ENCODE data around the gene TCF7L2.

TCF7L2 gene

GRCh38 chr10:113078282-113078907 lies 128.3 kb downstream of the TCF7L2 start:
- ATAC-seq: no peak
- TF ChIP-seq TCF4 (CRISPR knock-in tag; IDR thresholded peaks at IDR 0.05; ENCODE audit: borderline replicate concordance) (no peak), ESRRG (CRISPR knock-in tag; IDR thresholded peaks at IDR 0.05) (no peak)

- TF ChIP-seq GLIS3 (CRISPR knock-in tag; IDR thresholded peaks at IDR 0.05): no peak
- TF ChIP-seq CREB5 (CRISPR knock-in tag; IDR thresholded peaks at IDR 0.05; ENCODE audit: low read depth): no peak
- TF ChIP-seq TCF4 (CRISPR knock-in tag; IDR thresholded peaks at IDR 0.05; ENCODE audit: borderline replicate concordance): no peak
- no peak for TF ChIP-seq CSDC2 (CRISPR knock-in tag; IDR thresholded peaks at IDR 0.05)
- TF ChIP-seq ZNF70 (CRISPR knock-in tag; IDR thresholded peaks at IDR 0.05): no peak
- no peak for TF ChIP-seq ISL1 (CRISPR knock-in tag; IDR thresholded peaks at IDR 0.05)
- no peak for TF ChIP-seq OSR1 (CRISPR knock-in tag; IDR thresholded peaks at IDR 0.05)
- no peak for TF ChIP-seq POU6F1 (CRISPR knock-in tag; IDR thresholded peaks at IDR 0.05; ENCODE audit: borderline replicate concordance, low read depth)
- TF ChIP-seq SNAI2 (CRISPR knock-in tag; IDR thresholded peaks at IDR 0.05): no peak
- no peak for TF ChIP-seq PPARA (CRISPR knock-in tag; IDR thresholded peaks at IDR 0.05; ENCODE audit: borderline replicate concordance)
- no peak for TF ChIP-seq RARB (CRISPR knock-in tag; IDR thresholded peaks at IDR 0.05)
- no peak for TF ChIP-seq BACH2 (CRISPR knock-in tag; IDR thresholded peaks at IDR 0.05; ENCODE audit: borderline replicate concordance)
- TF ChIP-seq ZC3H10 (CRISPR knock-in tag; IDR thresholded peaks at IDR 0.05): no peak
- ATAC-seq: no peak
These were observed 130.2 kb downstream of the TCF7L2 start for GRCh38 chr10:113080061-113080924.

GRCh38 chr10:113080925-113081229 lies 130.8 kb downstream of the TCF7L2 start:
- no peak for ATAC-seq
- no peak for TF ChIP-seq POU6F1 (CRISPR knock-in tag; IDR thresholded peaks at IDR 0.05; ENCODE audit: borderline replicate concordance, low read depth)
- TF ChIP-seq ZNF70 (CRISPR knock-in tag; IDR thresholded peaks at IDR 0.05): no peak
- TF ChIP-seq CSRNP3 (CRISPR knock-in tag; IDR thresholded peaks at IDR 0.05): no peak
- TF ChIP-seq TSHZ2 (CRISPR knock-in tag; IDR thresholded peaks at IDR 0.05): no peak
- no peak for TF ChIP-seq SNAI2 (CRISPR knock-in tag; IDR thresholded peaks at IDR 0.05)
- no peak for TF ChIP-seq TCF4 (CRISPR knock-in tag; IDR thresholded peaks at IDR 0.05; ENCODE audit: borderline replicate concordance)
- TF ChIP-seq RARB (CRISPR knock-in tag; IDR thresholded peaks at IDR 0.05): no peak
- no peak for TF ChIP-seq TOX (CRISPR knock-in tag; IDR thresholded peaks at IDR 0.05; ENCODE audit: borderline replicate concordance)
- TF ChIP-seq ZC3H10 (CRISPR knock-in tag; IDR thresholded peaks at IDR 0.05): no peak
- TF ChIP-seq CREB5 (CRISPR knock-in tag; IDR thresholded peaks at IDR 0.05; ENCODE audit: low read depth): no peak
- TF ChIP-seq OSR1 (CRISPR knock-in tag; IDR thresholded peaks at IDR 0.05): no peak
- TF ChIP-seq PPARA (CRISPR knock-in tag; IDR thresholded peaks at IDR 0.05; ENCODE audit: borderline replicate concordance): no peak
- TF ChIP-seq PATZ1 (CRISPR knock-in tag; IDR thresholded peaks at IDR 0.05; ENCODE audit: borderline replicate concordance): no peak
- TF ChIP-seq ARNTL (CRISPR knock-in tag; IDR thresholded peaks at IDR 0.05; ENCODE audit: borderline replicate concordance, low read depth): no peak
- no peak for TF ChIP-seq GLIS3 (CRISPR knock-in tag; IDR thresholded peaks at IDR 0.05)
- no peak for TF ChIP-seq ESRRG (CRISPR knock-in tag; IDR thresholded peaks at IDR 0.05)
- TF ChIP-seq CSDC2 (CRISPR knock-in tag; IDR thresholded peaks at IDR 0.05): no peak
- TF ChIP-seq ZNF8 (CRISPR knock-in tag; IDR thresholded peaks at IDR 0.05): no peak

Measured in SK-N-SH treated with all-trans-retinoic acid at 6 μM for 48 hours (cell line).